ENCODE data around the gene FRS3. TPM values are rescaled to one million over a fixed set of nuclear protein-coding genes. Genes with fewer than 3 reads are reported as not detected.

The FRS3 gene
- total and polyA plus RNA-seq, 4 donors, result 3.7 to 11.2 (median 6.9) TPM

DNA sequence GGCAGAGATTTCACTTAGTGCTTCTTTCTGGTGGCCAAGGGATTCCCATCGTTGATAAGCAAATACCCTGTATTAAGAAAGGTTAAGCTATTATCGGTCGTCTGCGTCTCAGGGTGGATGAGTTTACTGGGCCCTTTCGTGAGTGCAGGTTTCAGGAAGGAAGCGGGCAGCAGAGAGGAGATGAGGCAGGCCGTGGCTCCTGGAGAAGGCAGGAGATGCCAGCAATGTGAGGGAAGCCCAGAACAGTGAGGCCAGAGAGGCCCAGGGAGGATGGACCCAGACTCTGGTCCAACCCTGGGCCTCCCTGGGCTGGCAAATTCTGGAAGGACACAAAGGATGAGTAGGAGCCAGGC is 55.5 kb downstream of the FRS3 start:
- H3K4me3 ChIP-seq, result no peak overlapping the region
- peaks cover 7 to 32% (median 31%) of the 10 kb centered on the region in 5 donors for H3K4me1 ChIP-seq (ENCODE audit: control insufficient read depth in 5 of 5, insufficient read depth in 5 of 5, low read length in 5 of 5)
- no peaks in the 10 kb centered on the region for H3K27me3 ChIP-seq (ENCODE audit: control insufficient read depth in 3 of 3, insufficient read depth in 3 of 3, low read length in 2 of 3)
- TF ChIP-seq, protein P1, sequence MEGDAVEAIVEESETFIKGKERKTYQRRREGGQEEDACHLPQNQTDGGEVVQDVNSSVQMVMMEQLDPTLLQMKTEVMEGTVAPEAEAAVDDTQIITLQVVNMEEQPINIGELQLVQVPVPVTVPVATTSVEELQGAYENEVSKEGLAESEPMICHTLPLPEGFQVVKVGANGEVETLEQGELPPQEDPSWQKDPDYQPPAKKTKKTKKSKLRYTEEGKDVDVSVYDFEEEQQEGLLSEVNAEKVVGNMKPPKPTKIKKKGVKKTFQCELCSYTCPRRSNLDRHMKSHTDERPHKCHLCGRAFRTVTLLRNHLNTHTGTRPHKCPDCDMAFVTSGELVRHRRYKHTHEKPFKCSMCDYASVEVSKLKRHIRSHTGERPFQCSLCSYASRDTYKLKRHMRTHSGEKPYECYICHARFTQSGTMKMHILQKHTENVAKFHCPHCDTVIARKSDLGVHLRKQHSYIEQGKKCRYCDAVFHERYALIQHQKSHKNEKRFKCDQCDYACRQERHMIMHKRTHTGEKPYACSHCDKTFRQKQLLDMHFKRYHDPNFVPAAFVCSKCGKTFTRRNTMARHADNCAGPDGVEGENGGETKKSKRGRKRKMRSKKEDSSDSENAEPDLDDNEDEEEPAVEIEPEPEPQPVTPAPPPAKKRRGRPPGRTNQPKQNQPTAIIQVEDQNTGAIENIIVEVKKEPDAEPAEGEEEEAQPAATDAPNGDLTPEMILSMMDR (IDR thresholded peaks at IDR 0.05; ENCODE audit: control extremely low read depth, extremely low read depth), result no peak
- WGBS, 2 donors, result 35 to 65% methylated on average over 7 of the region's 7 CpGs
- no peaks in the 10 kb centered on the region for H3K36me3 ChIP-seq (ENCODE audit: control insufficient read depth in 4 of 4, insufficient read depth in 4 of 4, low read length in 4 of 4)
- DNase-seq (no peak), ATAC-seq (ENCODE audit: insufficient read depth, low FRiP score) (no peak)
- peak overlapping the region; percentile 40 to 58 for H3K27ac ChIP-seq (ENCODE audit: low read depth in 1 of 2, low read length in 1 of 2)
- H3K9ac ChIP-seq (ENCODE audit: insufficient read depth in 1 of 2, low read length in 2 of 2), result no peak overlapping the region
- no peaks in the 10 kb centered on the region for H3K9me3 ChIP-seq (ENCODE audit: control insufficient read depth in 4 of 4, insufficient read depth in 3 of 4, low read length in 3 of 4)

DNA sequence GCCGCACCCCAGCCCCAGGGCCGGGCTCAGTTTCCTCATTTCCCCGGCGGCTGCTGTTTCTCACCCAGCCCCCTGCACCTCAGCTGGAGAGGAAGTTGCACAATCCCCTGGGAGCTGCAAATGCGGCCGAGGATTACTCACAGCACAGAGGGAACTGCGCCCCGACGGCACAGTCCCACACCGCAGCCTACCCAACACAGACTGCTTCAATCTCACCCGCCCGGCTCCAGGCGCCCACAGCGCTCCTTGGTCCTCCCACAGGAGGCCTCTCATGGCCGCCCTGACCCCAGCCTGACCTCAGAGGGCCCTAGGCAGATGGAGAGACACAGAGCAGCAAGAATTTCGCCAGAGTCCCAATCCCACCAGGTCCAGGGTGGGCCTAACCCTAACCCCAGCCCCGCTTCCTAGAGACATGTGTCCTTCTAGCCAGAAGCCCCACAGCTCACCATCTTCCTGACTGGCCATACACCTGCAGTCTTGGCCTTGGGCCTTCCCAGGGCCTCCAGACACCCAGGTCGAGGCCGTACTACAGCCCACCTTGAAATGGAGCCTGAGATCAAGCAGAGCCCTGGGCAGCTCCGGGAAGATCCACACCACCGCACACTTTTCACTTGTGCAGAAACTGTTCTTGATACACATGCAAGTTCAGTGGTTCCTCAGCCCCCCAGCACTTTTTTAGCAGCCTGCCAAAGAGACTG is 56.0 kb downstream of the FRS3 start:
- 29 to 46% methylated on average over 21 of the region's 21 CpGs for WGBS, 2 donors
- H3K27ac ChIP-seq (ENCODE audit: low read depth in 1 of 2, low read length in 1 of 2), result peak overlapping the region; percentile 50 to 80
- peak; percentile 66 to 87 (median 74) for DNase-seq
- no peaks in the 10 kb centered on the region for H3K9me3 ChIP-seq (ENCODE audit: control insufficient read depth in 4 of 4, insufficient read depth in 3 of 4, low read length in 3 of 4)
- no peaks in the 10 kb centered on the region for H3K36me3 ChIP-seq (ENCODE audit: control insufficient read depth in 4 of 4, insufficient read depth in 4 of 4, low read length in 4 of 4)
- TF ChIP-seq, protein P1 (IDR thresholded peaks at IDR 0.05; ENCODE audit: control extremely low read depth, extremely low read depth), result no peak
- ATAC-seq (ENCODE audit: insufficient read depth, low FRiP score), result peak; percentile 91
- H3K9ac ChIP-seq (ENCODE audit: insufficient read depth in 1 of 2, low read length in 2 of 2), result no peak overlapping the region
- H3K4me1 ChIP-seq (ENCODE audit: control insufficient read depth in 5 of 5, insufficient read depth in 5 of 5, low read length in 5 of 5), result peaks cover 7 to 34% (median 31%) of the 10 kb centered on the region in 5 donors
- H3K27me3 ChIP-seq (ENCODE audit: control insufficient read depth in 3 of 3, insufficient read depth in 3 of 3, low read length in 2 of 3), result no peaks in the 10 kb centered on the region
- no peak overlapping the region for H3K4me3 ChIP-seq

DNA sequence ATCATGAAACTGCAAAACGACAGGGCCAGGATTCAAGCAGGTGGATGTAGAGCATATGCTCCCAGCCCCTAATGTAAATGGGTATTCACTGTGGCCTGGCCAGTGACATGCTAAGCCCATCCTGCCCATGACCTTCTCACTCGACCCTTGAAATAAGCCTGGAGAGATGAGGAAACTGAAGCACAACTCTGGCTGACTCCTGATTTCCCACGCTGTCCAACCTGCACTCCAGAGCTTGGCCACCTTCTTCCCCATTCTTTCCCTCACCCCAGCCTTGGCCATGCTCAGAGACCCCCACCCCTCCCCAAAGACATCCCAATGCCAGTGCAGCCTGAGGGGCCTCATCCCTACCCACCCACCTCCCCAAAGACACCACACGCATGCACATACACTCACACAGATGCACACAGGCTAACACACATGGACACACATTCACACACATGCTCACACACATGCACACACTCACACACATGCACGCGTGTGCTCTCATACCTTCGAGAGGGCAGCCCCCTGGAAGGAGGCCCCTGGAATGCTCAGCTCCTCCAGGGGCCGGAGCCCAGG is 56.7 kb downstream of the FRS3 start:
- no peaks in the 10 kb centered on the region for H3K27me3 ChIP-seq (ENCODE audit: control insufficient read depth in 3 of 3, insufficient read depth in 3 of 3, low read length in 2 of 3)
- DNase-seq (no peak), ATAC-seq (ENCODE audit: insufficient read depth, low FRiP score) (no peak)
- H3K9ac ChIP-seq (ENCODE audit: insufficient read depth in 1 of 2, low read length in 2 of 2), result no peak overlapping the region
- TF ChIP-seq, protein P1 (IDR thresholded peaks at IDR 0.05; ENCODE audit: control extremely low read depth, extremely low read depth), result no peak
- H3K4me1 ChIP-seq (ENCODE audit: control insufficient read depth in 5 of 5, insufficient read depth in 5 of 5, low read length in 5 of 5), result peaks cover 7 to 34% (median 26%) of the 10 kb centered on the region in 5 donors
- H3K9me3 ChIP-seq (ENCODE audit: control insufficient read depth in 4 of 4, insufficient read depth in 3 of 4, low read length in 3 of 4), result no peaks in the 10 kb centered on the region
- peak overlapping the region; percentile 50 to 80 for H3K27ac ChIP-seq (ENCODE audit: low read depth in 1 of 2, low read length in 1 of 2)
- 37 to 46% methylated on average over 8 of the region's 8 CpGs for WGBS, 2 donors
- no peaks in the 10 kb centered on the region for H3K36me3 ChIP-seq (ENCODE audit: control insufficient read depth in 4 of 4, insufficient read depth in 4 of 4, low read length in 4 of 4)
- H3K4me3 ChIP-seq, result no peak overlapping the region

All from lung (tissue), 12 donors.